B cell (primary cell): ENCODE measurements around the gene TRIM49B.
"Not testable (repeated sequence)": the region's sequence is repeated elsewhere in the genome, so short reads cannot be mapped to it uniquely, and the experiment has no call there.

Source experiments
- EZH2 ChIP-seq: IDR thresholded peaks from 2 replicates; pipeline ENCODE4 v1.6.1; 2012; ENCODE audit warnings: borderline replicate concordance, low read depth, mild to moderate bottlenecking, moderate library complexity, low read length; ENCODE audit not compliant: insufficient read depth, poor library complexity, severe bottlenecking
- TF ChIP-seq, protein P1 (sequence below): fragments of 200-600 bp; IDR thresholded peaks from one replicate; pipeline ENCODE4 v1.8.0; 2022; ENCODE audit warnings: antibody characterized with exemption, mild to moderate bottlenecking

DNA sequence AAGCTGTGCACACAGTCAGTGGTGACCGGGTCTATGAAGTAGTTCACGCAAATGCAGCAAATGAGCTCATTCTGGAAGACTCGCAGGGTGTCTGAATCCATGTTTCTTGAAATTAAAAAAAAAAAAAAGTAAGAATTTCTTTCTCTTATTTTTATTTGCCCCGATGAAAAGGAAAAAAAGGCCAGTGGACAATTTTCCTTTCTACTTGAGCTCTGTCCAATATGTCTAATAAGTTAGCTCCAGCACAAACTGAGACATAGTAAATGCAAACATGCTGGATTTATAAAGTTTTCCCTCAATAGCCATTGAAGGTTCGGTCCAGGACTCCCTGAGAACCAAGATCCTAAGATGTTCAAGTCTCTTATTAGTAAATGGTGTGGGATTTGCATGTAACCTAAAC lies 30.4 kb downstream of the TRIM49B start, which contains the start of gene TRIM64C:
- TF ChIP-seq, protein P1, sequence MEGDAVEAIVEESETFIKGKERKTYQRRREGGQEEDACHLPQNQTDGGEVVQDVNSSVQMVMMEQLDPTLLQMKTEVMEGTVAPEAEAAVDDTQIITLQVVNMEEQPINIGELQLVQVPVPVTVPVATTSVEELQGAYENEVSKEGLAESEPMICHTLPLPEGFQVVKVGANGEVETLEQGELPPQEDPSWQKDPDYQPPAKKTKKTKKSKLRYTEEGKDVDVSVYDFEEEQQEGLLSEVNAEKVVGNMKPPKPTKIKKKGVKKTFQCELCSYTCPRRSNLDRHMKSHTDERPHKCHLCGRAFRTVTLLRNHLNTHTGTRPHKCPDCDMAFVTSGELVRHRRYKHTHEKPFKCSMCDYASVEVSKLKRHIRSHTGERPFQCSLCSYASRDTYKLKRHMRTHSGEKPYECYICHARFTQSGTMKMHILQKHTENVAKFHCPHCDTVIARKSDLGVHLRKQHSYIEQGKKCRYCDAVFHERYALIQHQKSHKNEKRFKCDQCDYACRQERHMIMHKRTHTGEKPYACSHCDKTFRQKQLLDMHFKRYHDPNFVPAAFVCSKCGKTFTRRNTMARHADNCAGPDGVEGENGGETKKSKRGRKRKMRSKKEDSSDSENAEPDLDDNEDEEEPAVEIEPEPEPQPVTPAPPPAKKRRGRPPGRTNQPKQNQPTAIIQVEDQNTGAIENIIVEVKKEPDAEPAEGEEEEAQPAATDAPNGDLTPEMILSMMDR = not testable (repeated sequence)
- TF ChIP-seq EZH2 = not testable (repeated sequence)
